ENCODE results near the gene LRP1B.
"Not testable (repeated sequence)": the region's sequence is repeated elsewhere in the genome, so short reads cannot be mapped to it uniquely, and the experiment has no call there.

LRP1B gene

GRCh38 chr2:141195087-141195486 is 935.7 kb downstream of the LRP1B start:
- POLR2A ChIA-PET = no interaction called here
- TF ChIP-seq CTCF (IDR thresholded peaks at IDR 0.05; ENCODE audit: control extremely low read depth, extremely low read depth, low read depth, missing control alignments) = no peak
- no peak for DNase-seq (ENCODE audit: extremely low spot score)

GRCh38 chr2:141187075-141187439 is 943.8 kb downstream of the LRP1B start:
- POLR2A ChIA-PET = no interaction called here
- no peak for DNase-seq (ENCODE audit: extremely low spot score)
- CTCF ChIA-PET = no interaction called here
- no peak for TF ChIP-seq CTCF (IDR thresholded peaks at IDR 0.05; ENCODE audit: control extremely low read depth, extremely low read depth, low read depth, missing control alignments)

More at GRCh38 chr2:141195087-141195486, 935.7 kb downstream of the LRP1B start:
- CTCF ChIA-PET = interaction anchor here (1.3 kb wide), 1 partner anchor 12 kb away, joined by 3 read pairs; no protein-coding TSS in a partner anchor

GRCh38 chr2:141186413-141187074 is 944.3 kb downstream of the LRP1B start:
- TF ChIP-seq CTCF (IDR thresholded peaks at IDR 0.05; ENCODE audit: control extremely low read depth, extremely low read depth, low read depth, missing control alignments) = no peak
- POLR2A ChIA-PET = no interaction called here
- no peak for DNase-seq (ENCODE audit: extremely low spot score)
- CTCF ChIA-PET = no interaction called here

GRCh38 chr2:141182246-141182645 is 948.6 kb downstream of the LRP1B start:
- no peak for TF ChIP-seq CTCF (IDR thresholded peaks at IDR 0.05; ENCODE audit: control extremely low read depth, extremely low read depth, low read depth, missing control alignments)
- ChIA-PET POLR2A (no interaction called here), CTCF (interaction anchor here (1.1 to 1.5 kb wide), 2 partner anchors 9 to 11 kb away, joined by 4 read pairs; no protein-coding TSS in a partner anchor)
- no peak for DNase-seq (ENCODE audit: extremely low spot score)

GRCh38 chr2:141169117-141169516 is 961.7 kb downstream of the LRP1B start:
- POLR2A ChIA-PET; DNase-seq (ENCODE audit: extremely low spot score): not testable (repeated sequence)

GRCh38 chr2:141162314-141162713 is 968.5 kb downstream of the LRP1B start:
- TF ChIP-seq CTCF (IDR thresholded peaks at IDR 0.05; ENCODE audit: control extremely low read depth, extremely low read depth, low read depth, missing control alignments) = no peak
- ChIA-PET POLR2A (no interaction called here), CTCF (interaction anchor here (1.1 kb wide), 1 partner anchor 11 kb away, joined by 3 read pairs; no protein-coding TSS in a partner anchor)
- DNase-seq (ENCODE audit: extremely low spot score) = no peak

More at GRCh38 chr2:141169117-141169516, 961.7 kb downstream of the LRP1B start:
- CTCF ChIA-PET = not testable (repeated sequence)

- POLR2A ChIA-PET = no interaction called here
- no peak for TF ChIP-seq CTCF (IDR thresholded peaks at IDR 0.05; ENCODE audit: control extremely low read depth, extremely low read depth, low read depth, missing control alignments)
- CTCF ChIA-PET = interaction anchor here (1.1 kb wide), 1 partner anchor 10 kb away, joined by 3 read pairs; no protein-coding TSS in a partner anchor
- no peak for DNase-seq (ENCODE audit: extremely low spot score)
Observed at GRCh38 chr2:141151611-141152286, 979.1 kb downstream of the LRP1B start.

Measured in GM10248 (cell line).